Measurements from ENCODE around the gene SSR1.

The SSR1 gene

GRCh38 chr6:7230956-7231713, 81.9 kb downstream of the SSR1 start:
- H3K9ac ChIP-seq = no peak overlapping the region
- peaks cover 96 to 100% (median 99%) of the 10 kb centered on the region in 11 experiments for H3K36me3 ChIP-seq
- no peaks in the 10 kb centered on the region for H3K27me3 ChIP-seq
- H3K9me3 ChIP-seq (replicated peaks in 1 of 11) = no peaks in the 10 kb centered on the region
- H3K27ac ChIP-seq = no peak overlapping the region
- no peak for TF ChIP-seq Cebpa-rat (IDR thresholded peaks at IDR 0.05)
- H3K4me1 ChIP-seq = peaks cover 14 to 30% (median 21%) of the 10 kb centered on the region in 10 experiments
- H3K4me3 ChIP-seq = no peak overlapping the region
- H3K4me2 ChIP-seq = no peak overlapping the region
- peaks cover 14 to 97% (median 43%) of the 10 kb centered on the region in 11 experiments; a peak in 18 of 22 replicates for H4K20me1 ChIP-seq

- TF ChIP-seq Cebpa-rat (IDR thresholded peaks at IDR 0.05) = no peak
- no peak overlapping the region for H3K4me2 ChIP-seq
- peaks cover 14 to 97% (median 40%) of the 10 kb centered on the region in 11 experiments; a peak in 17 of 22 replicates for H4K20me1 ChIP-seq
- H3K27ac ChIP-seq = no peak overlapping the region
- H3K27me3 ChIP-seq = no peaks in the 10 kb centered on the region
- H3K9me3 ChIP-seq (replicated peaks in 1 of 11) = no peaks in the 10 kb centered on the region
- peaks cover 96 to 100% (median 99%) of the 10 kb centered on the region in 11 experiments for H3K36me3 ChIP-seq
- peaks cover 7 to 22% (median 15%) of the 10 kb centered on the region in 10 experiments; a peak in 14 of 20 replicates for H3K4me1 ChIP-seq
- H3K4me3 ChIP-seq = no peak overlapping the region
- H3K9ac ChIP-seq = no peak overlapping the region
Observed at GRCh38 chr6:7230327-7230691, 82.7 kb downstream of the SSR1 start.

DNA sequence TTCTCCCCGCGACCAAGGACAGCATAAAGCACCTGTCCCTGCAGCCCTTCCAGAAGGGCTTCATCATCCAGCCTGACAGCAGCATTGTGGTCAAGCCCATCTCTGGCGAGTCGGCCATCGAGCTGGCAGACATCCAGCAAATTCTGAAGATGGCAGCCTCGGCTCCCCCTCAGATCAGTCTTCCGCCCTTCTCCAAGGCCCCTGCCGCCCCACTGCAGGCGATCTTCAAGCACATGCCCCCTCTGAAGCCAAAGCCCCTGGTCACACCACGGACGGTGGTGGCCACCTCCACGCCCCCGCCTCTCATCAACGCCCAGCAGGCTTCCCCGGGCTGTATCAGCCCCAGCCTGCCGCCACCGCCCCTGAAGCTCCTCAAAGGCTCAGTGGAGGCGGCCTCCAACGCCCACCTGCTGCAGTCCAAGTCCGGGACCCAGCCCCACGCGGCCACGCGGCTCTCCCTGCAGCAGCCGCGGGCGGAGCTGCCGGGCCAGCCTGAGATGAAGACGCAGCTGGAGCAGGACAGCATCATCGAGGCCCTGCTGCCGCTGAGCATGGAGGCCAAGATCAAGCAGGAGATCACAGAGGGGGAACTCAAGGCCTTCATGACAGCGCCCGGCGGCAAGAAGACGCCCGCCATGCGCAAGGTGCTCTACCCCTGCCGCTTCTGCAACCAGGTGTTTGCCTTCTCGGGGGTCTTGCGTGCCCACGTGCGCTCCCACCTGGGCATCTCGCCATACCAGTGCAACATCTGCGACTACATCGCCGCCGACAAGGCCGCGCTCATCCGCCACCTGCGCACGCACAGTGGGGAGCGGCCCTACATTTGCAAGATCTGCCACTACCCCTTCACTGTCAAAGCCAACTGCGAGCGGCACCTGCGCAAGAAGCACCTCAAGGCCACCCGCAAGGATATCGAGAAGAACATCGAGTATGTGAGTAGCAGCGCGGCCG, 83.3 kb downstream of the SSR1 start:
- Histone ChIP-seq H3K4me2 (no peak overlapping the region), H3K4me3 (no peak overlapping the region), H3K4me1 (peaks cover 6 to 22% (median 18%) of the 10 kb centered on the region in 10 experiments), H3K9ac (no peak overlapping the region), H3K36me3 (peaks cover 95 to 100% (median 99%) of the 10 kb centered on the region in 11 experiments), H3K9me3 (replicated peaks in 1 of 11) (no peaks in the 10 kb centered on the region), H3K27me3 (no peaks in the 10 kb centered on the region), H3K27ac (no peak overlapping the region), H4K20me1 (peaks cover 12 to 97% (median 40%) of the 10 kb centered on the region in 11 experiments; a peak in 17 of 22 replicates)
- no peak for TF ChIP-seq Cebpa-rat (IDR thresholded peaks at IDR 0.05)

- no peak overlapping the region for H3K27ac ChIP-seq
- H4K20me1 ChIP-seq = peaks cover 4 to 97% (median 36%) of the 10 kb centered on the region in 11 experiments; a peak in 16 of 22 replicates
- peaks cover 11 to 28% (median 22%) of the 10 kb centered on the region in 10 experiments for H3K4me1 ChIP-seq
- H3K9me3 ChIP-seq (replicated peaks in 1 of 11) = no peaks in the 10 kb centered on the region
- peaks cover 89 to 100% (median 97%) of the 10 kb centered on the region in 11 experiments for H3K36me3 ChIP-seq
- no peak overlapping the region for H3K9ac ChIP-seq
- no peak overlapping the region for H3K4me2 ChIP-seq
- H3K27me3 ChIP-seq = no peaks in the 10 kb centered on the region
- H3K4me3 ChIP-seq = no peak overlapping the region
- TF ChIP-seq Cebpa-rat (IDR thresholded peaks at IDR 0.05) = no peak
Observed at GRCh38 chr6:7228662-7229375, 84.2 kb downstream of the SSR1 start.

GRCh38 chr6:7224731-7225130, 88.3 kb downstream of the SSR1 start:
- Histone ChIP-seq H3K27ac (peak overlapping the region in 9 of 11 experiments; percentile 1 to 53 (median 32); a peak in 10 of 22 replicates), H3K4me3 (no peak overlapping the region), H3K27me3 (no peaks in the 10 kb centered on the region), H4K20me1 (peaks cover 6 to 92% (median 20%) of the 10 kb centered on the region in 11 experiments; a peak in 15 of 22 replicates), H3K9ac (peak overlapping the region in 4 of 11 experiments; percentile 1 to 44 (median 17); a peak in 5 of 22 replicates), H3K4me2 (peak overlapping the region; percentile 16 to 67 (median 39); a peak in 20 of 22 replicates), H3K4me1 (peaks cover 10 to 26% (median 14%) of the 10 kb centered on the region in 10 experiments), H3K9me3 (replicated peaks in 1 of 11) (no peaks in the 10 kb centered on the region), H3K36me3 (peaks cover 87 to 100% (median 95%) of the 10 kb centered on the region in 11 experiments)
- TF ChIP-seq Cebpa-rat (IDR thresholded peaks at IDR 0.05) = no peak

GRCh38 chr6:7222197-7222596, 90.8 kb downstream of the SSR1 start:
- TF ChIP-seq Cebpa-rat (IDR thresholded peaks at IDR 0.05) = no peak
- Histone ChIP-seq H3K4me3 (no peak overlapping the region), H3K36me3 (peaks cover 87 to 100% (median 91%) of the 10 kb centered on the region in 11 experiments), H3K9ac (no peak overlapping the region), H3K27ac (no peak overlapping the region), H3K4me2 (no peak overlapping the region), H4K20me1 (peaks cover 7 to 95% (median 29%) of the 10 kb centered on the region in 11 experiments; a peak in 14 of 22 replicates), H3K4me1 (peaks cover 13 to 52% (median 37%) of the 10 kb centered on the region in 10 experiments), H3K9me3 (replicated peaks in 1 of 11) (no peaks in the 10 kb centered on the region), H3K27me3 (no peaks in the 10 kb centered on the region)

- Histone ChIP-seq H3K9ac (peak overlapping the region in 5 of 11 experiments; percentile 4 to 36 (median 17); a peak in 3 of 22 replicates), H3K4me3 (no peak overlapping the region), H3K9me3 (replicated peaks in 1 of 11) (no peaks in the 10 kb centered on the region), H3K4me1 (peaks cover 4 to 59% (median 32%) of the 10 kb centered on the region in 10 experiments), H3K4me2 (peak overlapping the region in 6 of 11 experiments; percentile 52 to 75 (median 66); a peak in 9 of 22 replicates), H3K27ac (peak overlapping the region in 9 of 11 experiments; percentile 10 to 44 (median 29); a peak in 11 of 22 replicates), H4K20me1 (peaks cover 1 to 93% (median 18%) of the 10 kb centered on the region in 11 experiments; a peak in 13 of 22 replicates), H3K36me3 (peaks cover 89 to 100% (median 92%) of the 10 kb centered on the region in 11 experiments), H3K27me3 (no peaks in the 10 kb centered on the region)
- no peak for TF ChIP-seq Cebpa-rat (IDR thresholded peaks at IDR 0.05)
Observed at GRCh38 chr6:7219310-7219709, 93.7 kb downstream of the SSR1 start.

Measured in BLaER1 treated with 17β-estradiol and CSF1 and Interleukin-3, amounts not matched to agents 10 nM and 100 nM (cell line).